GM12891 (cell line): ENCODE data around the gene SERPINE2.

Source experiments
- POLR2A ChIP-seq: IDR thresholded peaks from 2 replicates; pipeline ENCODE4 v1.6.1; 2011; ENCODE audit warnings: low read depth, low read length, control low read depth
- POLR2AphosphoS5 ChIP-seq: IDR thresholded peaks from 2 replicates; pipeline ENCODE4 v1.6.1; 2011; ENCODE audit warnings: low read depth, low read length, control low read depth
- TAF1 ChIP-seq: IDR thresholded peaks from 2 replicates; pipeline ENCODE4 v1.6.1; 2011; ENCODE audit warnings: low read depth, low read length, control low read depth

- TF ChIP-seq TAF1 (no peak), POLR2AphosphoS5 (no peak), POLR2A (no peak)
Measured at GRCh38 chr2:224077773-224078507, 38.9 kb upstream of the SERPINE2 start.
